HFF-Myc (cell line): ENCODE data around the gene TP53RK.

ENCODE experiments used
- DNase-seq: peaks from one replicate; pipeline ENCODE4 v3.0.0-alpha.2; 2011; ENCODE audit warnings: low read depth; ENCODE audit errors: extremely low read depth
- H3K4me3 ChIP-seq: replicated peaks from 2 replicates; pipeline ENCODE4 v1.5.1; 2011; ENCODE audit warnings: low read depth, mild to moderate bottlenecking, control low read depth, low read length
- CTCF ChIP-seq: IDR thresholded peaks from 2 replicates; pipeline ENCODE4 v1.5.1; 2012; ENCODE audit warnings: mild to moderate bottlenecking, low read depth, low read length, control low read depth; ENCODE audit errors: missing control alignments

Gene TP53RK

GRCh38 chr20:46713957-46714834 lies 25.0 kb upstream of the TP53RK start:
- no peak overlapping the region for H3K4me3 ChIP-seq
- DNase-seq, result no peak
- TF ChIP-seq CTCF, result no peak

- TF ChIP-seq CTCF, result no peak
- DNase-seq, result no peak
- no peak overlapping the region for H3K4me3 ChIP-seq
Measured at GRCh38 chr20:46712056-46712636, 22.9 kb upstream of the TP53RK start.

GRCh38 chr20:46710153-46710913 lies 21.1 kb upstream of the TP53RK start:
- no peak for TF ChIP-seq CTCF
- DNase-seq, result no peak
- peak overlapping the region; percentile 72 for H3K4me3 ChIP-seq

- TF ChIP-seq CTCF, result no peak
- no peak for DNase-seq
- peak within 1 kb of the TSS; percentile 72 for H3K4me3 ChIP-seq
Measured at GRCh38 chr20:46709459-46710152, 20.4 kb upstream of the TP53RK start, which contains the start of gene SLC2A10. Gene SLC2A10 (plus strand): TSS chr20:46709649. CDS start chr20:46709737, 88 bp downstream.

GRCh38 chr20:46709055-46709458 lies 19.8 kb upstream of the TP53RK start:
- peak overlapping the region; percentile 72 for H3K4me3 ChIP-seq
- TF ChIP-seq CTCF, result no peak
- DNase-seq, result no peak

- no peak for DNase-seq
- TF ChIP-seq CTCF, result peak; percentile 12
- H3K4me3 ChIP-seq, result no peak overlapping the region
Measured at GRCh38 chr20:46708172-46708860, 19.1 kb upstream of the TP53RK start.
